GM21423 (cell line): ENCODE results near the gene STXBP3.

ENCODE experiments used
- ATAC-seq: cut with Tn5 transposase; IDR thresholded peaks from one replicate; pipeline ENCODE4 v1.9.1; 2021; ENCODE audit warnings: mild to moderate bottlenecking, moderate library complexity; ENCODE audit not compliant: unreplicated experiment

STXBP3 gene

GRCh38 chr1:108801101-108801500, 54.6 kb downstream of the STXBP3 start:
- ATAC-seq: no peak

DNA sequence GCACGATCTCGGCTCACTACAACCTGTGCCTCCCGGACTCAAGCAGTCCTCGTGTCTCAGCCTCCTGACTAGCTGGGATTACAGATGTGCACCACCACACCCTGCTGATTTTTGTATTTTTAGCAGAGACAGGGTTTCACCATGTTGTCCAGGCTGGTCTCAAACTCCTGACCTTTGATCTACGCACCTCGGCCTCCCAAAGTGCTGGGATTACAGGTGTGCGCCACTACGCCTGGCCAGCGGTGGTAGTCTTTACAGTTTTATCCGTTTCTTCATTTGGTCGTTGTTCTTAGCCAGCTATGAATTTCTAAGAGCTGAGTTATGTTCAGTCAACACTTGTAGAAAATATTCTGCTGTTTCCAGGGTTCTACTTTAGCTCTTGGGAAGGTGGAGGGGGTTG, 57.1 kb downstream of the STXBP3 start:
- no peak for ATAC-seq

DNA sequence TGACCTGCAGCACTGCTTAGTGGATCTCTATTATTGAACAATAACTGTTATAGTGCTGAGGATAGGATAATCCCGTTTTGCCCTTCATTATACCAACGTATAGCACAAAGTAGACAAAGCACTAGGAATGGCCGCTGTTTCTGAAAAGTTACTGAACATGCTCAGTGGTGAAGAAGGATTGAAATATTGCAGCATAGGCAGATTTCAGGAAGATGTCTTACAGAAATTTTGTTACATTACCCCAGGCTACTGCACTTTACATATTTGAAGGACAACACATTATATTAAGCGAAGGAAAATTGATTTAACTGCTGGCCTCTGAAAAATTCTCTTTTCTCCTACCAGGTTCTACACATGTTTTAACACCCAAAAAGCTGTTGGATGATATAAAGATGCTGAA, 62.0 kb downstream of the STXBP3 start:
- no peak for ATAC-seq

- no peak for ATAC-seq
These were observed 65.1 kb downstream of the STXBP3 start for GRCh38 chr1:108811611-108812010.

DNA sequence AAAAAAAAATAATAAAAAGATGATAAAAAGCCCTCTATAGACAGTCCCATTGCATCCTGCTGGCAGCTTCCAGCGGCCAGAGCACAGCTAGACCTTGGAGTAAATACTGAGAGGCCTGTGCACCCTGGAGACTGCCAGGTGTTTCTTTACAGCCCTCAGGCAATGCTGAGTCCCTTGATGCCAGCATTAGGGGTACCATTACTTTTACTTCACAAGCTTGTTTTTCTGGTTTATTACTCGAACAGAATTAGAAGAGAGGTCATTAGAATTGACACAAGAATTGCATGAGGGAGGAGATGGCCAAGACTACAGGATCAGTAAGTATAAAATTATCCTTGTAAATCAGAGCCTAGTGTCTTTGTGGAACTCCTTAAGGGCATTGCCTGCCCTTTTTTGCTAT, 66.9 kb downstream of the STXBP3 start:
- no peak for ATAC-seq

- no peak for ATAC-seq
These were observed 68.1 kb downstream of the STXBP3 start for GRCh38 chr1:108814343-108815125.

DNA sequence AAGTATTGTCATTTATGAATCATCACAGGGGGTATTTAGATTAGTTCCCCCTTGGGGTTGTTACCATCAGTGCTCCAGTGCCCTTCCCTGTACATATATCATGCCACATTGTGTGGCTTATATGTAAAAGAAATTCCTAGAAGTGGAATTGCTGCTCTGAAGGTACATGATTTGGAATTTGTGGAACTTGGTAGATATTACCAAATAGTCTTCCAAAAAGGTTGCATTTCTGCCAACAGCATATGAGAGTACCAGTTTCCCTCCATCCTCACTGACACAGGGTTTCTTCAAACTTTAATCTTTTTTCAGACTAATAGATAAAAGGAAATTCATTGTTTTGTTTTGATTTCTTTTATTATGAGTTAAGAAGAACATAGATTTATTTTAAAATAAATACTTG, 69.1 kb downstream of the STXBP3 start:
- ATAC-seq: no peak

- ATAC-seq: no peak
These were observed 69.8 kb downstream of the STXBP3 start for GRCh38 chr1:108816049-108816893.

DNA sequence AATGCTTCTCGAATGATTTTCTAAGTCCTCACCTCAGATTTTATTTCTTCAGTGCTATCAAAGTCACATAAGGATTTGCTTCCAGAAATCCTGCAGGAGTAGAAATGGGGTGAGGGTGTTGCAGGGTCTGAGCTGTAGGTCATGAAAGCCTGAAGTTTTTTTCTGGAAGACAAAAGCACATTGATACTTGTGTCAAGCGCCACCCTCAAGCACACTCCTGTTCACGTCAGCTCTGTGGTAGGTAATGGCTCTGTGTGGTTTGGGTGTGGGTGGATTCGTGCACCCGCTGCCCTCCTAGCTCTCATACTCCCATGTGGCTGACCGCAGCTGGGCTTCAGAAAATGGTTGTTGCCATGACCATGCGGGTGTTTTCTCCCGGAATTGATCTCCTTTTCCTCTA, 70.5 kb downstream of the STXBP3 start:
- ATAC-seq: no peak

- ATAC-seq: no peak
These were observed 71.3 kb downstream of the STXBP3 start for GRCh38 chr1:108817811-108818210.

DNA sequence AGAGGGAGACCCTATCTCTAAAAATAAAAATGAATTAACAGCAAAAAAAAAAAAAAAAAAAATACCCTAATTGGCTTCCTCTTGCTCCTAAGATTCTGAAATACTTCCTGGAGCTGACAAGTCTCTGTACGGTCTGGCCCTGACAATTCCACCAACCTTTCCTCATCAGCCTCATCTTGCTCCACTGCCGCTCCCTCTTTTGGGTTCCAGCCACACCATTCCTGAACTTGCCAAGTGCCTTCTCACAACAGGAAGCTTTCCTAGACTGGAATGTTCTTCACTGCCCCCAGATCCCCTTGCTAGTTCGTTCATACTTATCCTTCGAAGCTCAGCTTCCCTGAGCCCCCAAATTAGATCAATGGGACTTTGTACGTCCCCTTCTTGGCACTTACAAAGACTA, 73.4 kb downstream of the STXBP3 start:
- ATAC-seq: no peak

DNA sequence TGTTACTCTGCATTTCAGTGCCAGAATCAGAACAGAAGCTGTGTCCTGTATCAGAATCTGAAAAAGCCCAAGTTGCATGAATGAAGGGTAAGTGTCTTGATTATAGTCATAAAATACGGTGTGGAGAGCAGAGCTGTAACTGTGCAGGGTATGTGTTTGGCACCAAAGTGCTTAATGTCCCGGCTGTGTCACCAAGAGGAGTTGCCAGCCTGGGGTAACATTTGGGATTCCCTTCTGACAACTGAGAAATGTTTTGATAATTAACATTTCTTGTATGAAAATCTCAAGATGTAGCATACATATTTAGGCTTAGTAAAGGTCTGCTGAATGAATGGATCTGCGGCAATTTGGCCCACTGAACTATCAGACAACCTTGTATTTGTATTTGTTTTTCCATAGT, 77.2 kb downstream of the STXBP3 start:
- ATAC-seq: no peak

- no peak for ATAC-seq
These were observed 77.6 kb downstream of the STXBP3 start for GRCh38 chr1:108824051-108824450.

GRCh38 chr1:108826081-108826635, 79.7 kb downstream of the STXBP3 start:
- no peak for ATAC-seq

- no peak for ATAC-seq
These were observed 81.8 kb downstream of the STXBP3 start for GRCh38 chr1:108828074-108828961.

- no peak for ATAC-seq
These were observed 83.0 kb downstream of the STXBP3 start for GRCh38 chr1:108829498-108829916.

DNA sequence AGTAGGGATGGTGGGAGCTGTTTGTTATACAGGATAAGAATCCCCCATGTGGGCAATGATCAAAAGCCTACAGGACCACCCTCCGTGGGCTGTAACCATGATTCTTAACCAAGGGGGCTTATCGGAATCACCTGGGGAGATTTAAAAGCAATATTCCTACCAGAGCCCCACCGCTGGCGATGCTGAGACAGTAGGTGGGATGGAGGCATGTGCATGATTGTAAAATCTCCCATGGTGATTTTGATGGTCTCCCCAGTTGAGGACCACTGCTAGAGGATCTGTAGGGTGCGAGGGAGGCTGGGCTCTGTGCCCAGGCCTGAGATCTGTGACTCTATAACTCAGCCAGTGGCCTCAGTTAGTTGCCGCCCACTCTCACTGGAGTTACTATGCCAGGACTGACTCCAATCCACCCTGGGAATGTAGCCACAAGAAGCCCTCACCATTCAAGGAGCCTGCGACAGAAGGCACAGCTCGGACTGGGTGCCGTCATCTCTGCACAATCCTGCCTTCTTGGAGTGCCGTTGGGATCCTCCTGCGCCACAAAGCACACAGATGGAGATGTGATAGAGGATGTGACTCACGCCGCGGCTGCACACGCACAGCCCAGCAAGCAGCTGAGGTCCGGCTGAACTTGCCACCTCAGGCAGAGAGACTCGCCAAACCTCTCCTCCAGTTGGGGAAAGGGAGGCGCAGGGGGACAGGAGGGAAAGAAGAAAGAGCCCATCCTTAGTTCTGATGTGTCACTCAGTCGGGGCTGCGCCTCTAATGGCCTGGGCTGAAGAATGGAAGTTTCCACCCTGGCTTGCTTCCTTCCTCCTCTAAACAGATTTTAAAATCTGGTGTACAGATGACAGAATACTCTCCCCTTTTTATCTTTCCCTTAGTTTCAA, 83.9 kb downstream of the STXBP3 start:
- ATAC-seq: no peak

DNA sequence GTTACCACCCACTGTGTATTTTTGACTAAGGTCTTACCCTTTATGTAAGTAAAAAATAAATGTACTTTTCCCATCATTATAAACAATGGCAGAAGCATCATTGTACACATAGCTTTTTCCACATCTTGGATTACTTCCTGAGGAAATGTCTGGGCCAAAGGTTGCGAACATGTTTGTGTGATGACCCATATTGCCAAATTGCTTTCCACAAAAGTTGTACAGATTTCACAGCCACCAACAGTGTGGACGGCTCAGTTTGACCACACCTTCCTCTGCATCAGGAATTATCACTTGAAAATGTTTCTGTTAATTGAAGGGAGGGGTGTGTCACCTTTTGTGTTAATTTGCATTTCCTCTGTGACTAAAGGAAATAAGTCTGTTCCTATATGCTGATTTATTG, 84.8 kb downstream of the STXBP3 start:
- no peak for ATAC-seq

DNA sequence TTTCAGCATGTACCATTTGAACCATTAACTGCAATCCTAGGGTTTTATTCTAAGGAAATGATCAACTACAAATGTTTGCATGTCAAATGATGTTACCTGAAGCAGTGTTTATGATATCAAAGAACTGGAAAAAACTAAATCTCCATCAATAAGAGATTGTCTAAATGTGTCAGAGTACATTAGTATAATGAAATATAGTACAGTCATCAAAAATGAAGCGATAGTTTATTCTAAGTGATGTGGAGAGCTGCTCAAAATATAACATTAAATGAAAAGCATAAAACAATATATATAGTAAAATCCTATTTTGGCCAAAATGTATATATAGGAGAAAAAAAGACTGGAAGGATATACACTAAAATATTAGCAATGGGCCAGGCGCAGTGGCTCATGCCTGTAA, 86.5 kb downstream of the STXBP3 start:
- no peak for ATAC-seq

DNA sequence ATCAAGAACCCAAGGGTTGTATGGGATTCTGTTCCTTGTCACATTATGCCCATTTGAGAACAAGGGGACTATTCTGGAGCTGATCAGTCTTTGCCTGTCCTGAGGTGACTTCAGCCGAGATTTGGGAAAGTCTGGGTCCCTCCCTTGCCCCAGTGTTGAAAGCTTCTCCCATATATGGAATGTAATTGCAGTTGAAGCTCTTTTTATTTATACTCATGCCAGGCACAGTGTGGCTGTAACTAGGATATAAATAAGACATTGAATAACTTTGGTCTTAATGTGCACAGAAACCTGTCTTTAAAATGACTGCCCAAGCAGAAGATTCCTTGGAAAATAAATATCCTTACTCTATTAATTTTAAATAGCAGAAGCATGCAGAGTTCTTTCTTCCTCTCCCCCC, 95.2 kb downstream of the STXBP3 start:
- no peak for ATAC-seq
